Activated T-helper 1 cell treated with anti-CD3 and anti-CD28 coated beads, Interleukin-12 subunit alpha, Interleukin-12 subunit beta, Interleukin-2, Interleukin-4 antibody, amounts not matched to agents 30 ng/mL and 10 ng/mL and 1 ng/mL, durations not matched to agents 14 hours and 24 hours and 36 hours (primary cell): ENCODE measurements around the gene LFNG. TPM values are rescaled to one million over a fixed set of nuclear protein-coding genes. Genes with fewer than 3 reads are reported as not detected.

Experiments
- DNase-seq: peaks from one replicate; pipeline ENCODE4 v3.0.0; 2021; ENCODE audit warnings: low spot score
- H3K27ac Mint-ChIP-seq: one replicate; pipeline ENCODE4 v1.8.0; 2021; ENCODE audit warnings: mild to moderate bottlenecking, mixed read lengths
- H3K27me3 Mint-ChIP-seq: one replicate; pipeline ENCODE4 v1.8.0; 2022; ENCODE audit warnings: mild to moderate bottlenecking, moderate library complexity, mixed read lengths; ENCODE audit not compliant: insufficient read depth
- H3K36me3 Mint-ChIP-seq: one replicate; pipeline ENCODE4 v1.8.0; 2021; ENCODE audit warnings: low read depth, mixed read lengths
- H3K4me1 Mint-ChIP-seq: one replicate; pipeline ENCODE4 v1.8.0; 2021; ENCODE audit warnings: low read depth, mixed read lengths
- H3K4me3 Mint-ChIP-seq: one replicate; pipeline ENCODE4 v1.8.0; 2021; ENCODE audit warnings: mild to moderate bottlenecking, moderate library complexity, mixed read lengths
- H3K9me3 Mint-ChIP-seq: one replicate; pipeline ENCODE4 v1.8.0; 2021; ENCODE audit warnings: mixed read lengths
- intact Hi-C: fragments of 100-400 bp; cut with micrococcal nuclease; formaldehyde crosslinking; loops from one replicate; pipeline ENCODE4 v1.15.1; 2024
- total RNA-seq: library from RNA; stranded (reverse); gene quantifications from 2 replicates; pipeline ENCODE4 v1.2.3, GENCODE V29; 2022

The LFNG gene
- total RNA-seq, 1 donor from 2014 or later = 34.9 TPM

DNA sequence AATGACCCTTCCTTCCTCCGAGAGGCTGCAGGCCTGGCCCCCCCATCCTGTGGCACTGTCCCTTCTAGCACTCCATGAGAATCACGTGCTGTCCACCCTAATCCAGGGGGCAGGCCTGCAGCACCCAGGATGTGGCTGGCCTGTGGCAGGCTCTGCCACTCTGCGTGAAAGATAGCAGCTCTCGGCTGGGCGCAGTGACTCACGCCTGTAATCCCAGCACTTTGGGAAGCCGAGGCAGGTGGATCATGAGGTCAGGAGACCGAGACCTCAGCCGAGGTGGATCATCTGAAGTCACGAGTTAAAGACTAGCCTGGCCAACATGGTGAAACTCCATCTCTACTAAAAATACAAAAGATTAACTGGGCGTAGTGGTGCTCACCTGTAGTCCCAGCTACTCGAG, 18.9 kb upstream of the LFNG start:
- Mint-ChIP-seq H3K4me3 (no peak overlapping the region), H3K4me1 (no peaks in the 10 kb centered on the region), H3K27me3 (peaks cover 5% of the 10 kb centered on the region), H3K9me3 (no peaks in the 10 kb centered on the region), H3K36me3 (no peaks in the 10 kb centered on the region), H3K27ac (no peak overlapping the region)
- no peak for DNase-seq
- intact Hi-C loops = no loop called here

DNA sequence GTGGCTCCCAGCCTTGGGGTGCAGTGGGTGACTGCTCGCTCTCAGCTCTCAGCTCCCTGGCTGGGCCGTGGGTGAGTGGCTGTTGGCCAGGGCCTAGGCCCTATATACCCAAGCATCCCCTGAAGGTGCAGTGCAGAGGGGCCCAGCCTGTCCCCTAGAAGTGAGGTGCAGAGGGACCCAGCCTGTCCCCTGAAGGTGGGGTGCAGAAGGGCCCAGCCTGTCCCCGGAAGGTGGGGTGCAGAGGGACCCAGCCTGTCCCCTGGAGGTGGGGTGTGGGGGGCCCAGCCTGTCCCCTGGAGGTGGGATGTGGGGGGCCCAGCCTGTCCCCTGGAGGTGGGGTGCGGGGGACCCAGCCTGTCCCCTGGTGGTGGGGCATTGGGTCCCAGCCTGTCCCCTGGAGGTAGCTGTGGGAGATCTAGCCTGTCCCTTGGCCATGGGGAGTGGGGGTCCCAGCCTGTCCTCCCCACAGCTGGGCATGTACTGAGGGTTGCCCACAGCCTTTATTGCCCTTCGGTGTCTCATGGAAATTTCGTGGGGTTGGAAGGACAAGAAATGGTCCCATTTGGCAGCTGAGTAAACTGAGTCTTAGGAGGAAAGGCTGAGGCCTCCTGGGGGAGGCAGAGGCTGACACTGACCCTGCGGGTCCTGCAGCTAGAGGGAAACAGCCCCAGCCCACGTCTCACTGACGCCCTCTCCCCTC, 17.5 kb upstream of the LFNG start:
- H3K27me3 Mint-ChIP-seq = peaks cover 2% of the 10 kb centered on the region
- H3K9me3 Mint-ChIP-seq = no peaks in the 10 kb centered on the region
- H3K4me1 Mint-ChIP-seq = no peaks in the 10 kb centered on the region
- no peaks in the 10 kb centered on the region for H3K36me3 Mint-ChIP-seq
- intact Hi-C loops = no loop called here
- H3K4me3 Mint-ChIP-seq = no peak overlapping the region
- no peak for DNase-seq
- H3K27ac Mint-ChIP-seq = no peak overlapping the region

DNA sequence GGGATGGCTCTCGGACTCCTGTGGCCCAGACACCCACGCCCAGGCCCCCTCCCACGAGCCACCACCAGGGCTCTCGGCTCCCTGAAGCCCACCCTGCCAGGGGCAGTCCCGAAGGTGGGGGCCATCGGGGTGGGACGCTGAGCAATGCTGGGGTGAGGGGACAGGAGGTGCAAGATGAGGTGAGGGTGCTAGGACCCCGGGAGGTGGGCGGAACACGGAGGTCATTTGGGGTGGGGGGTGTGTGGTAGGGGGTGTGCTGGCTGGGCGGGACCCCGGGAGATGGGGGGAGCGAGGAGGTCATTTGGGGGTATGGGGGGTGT, 17.0 kb upstream of the LFNG start:
- Mint-ChIP-seq H3K36me3 (no peaks in the 10 kb centered on the region), H3K27ac (no peak overlapping the region), H3K4me3 (no peak overlapping the region), H3K9me3 (no peaks in the 10 kb centered on the region), H3K4me1 (no peaks in the 10 kb centered on the region), H3K27me3 (no peaks in the 10 kb centered on the region)
- DNase-seq = no peak
- intact Hi-C loops = no loop called here

- no peaks in the 10 kb centered on the region for H3K36me3 Mint-ChIP-seq
- peaks cover 5% of the 10 kb centered on the region for H3K4me1 Mint-ChIP-seq
- no peak for DNase-seq
- no peaks in the 10 kb centered on the region for H3K9me3 Mint-ChIP-seq
- H3K27me3 Mint-ChIP-seq = no peaks in the 10 kb centered on the region
- no peak overlapping the region for H3K4me3 Mint-ChIP-seq
- H3K27ac Mint-ChIP-seq = no peak overlapping the region
- intact Hi-C loops = no loop called here
Measured at GRCh38 chr7:2503056-2503941, 16.3 kb upstream of the LFNG start.

DNA sequence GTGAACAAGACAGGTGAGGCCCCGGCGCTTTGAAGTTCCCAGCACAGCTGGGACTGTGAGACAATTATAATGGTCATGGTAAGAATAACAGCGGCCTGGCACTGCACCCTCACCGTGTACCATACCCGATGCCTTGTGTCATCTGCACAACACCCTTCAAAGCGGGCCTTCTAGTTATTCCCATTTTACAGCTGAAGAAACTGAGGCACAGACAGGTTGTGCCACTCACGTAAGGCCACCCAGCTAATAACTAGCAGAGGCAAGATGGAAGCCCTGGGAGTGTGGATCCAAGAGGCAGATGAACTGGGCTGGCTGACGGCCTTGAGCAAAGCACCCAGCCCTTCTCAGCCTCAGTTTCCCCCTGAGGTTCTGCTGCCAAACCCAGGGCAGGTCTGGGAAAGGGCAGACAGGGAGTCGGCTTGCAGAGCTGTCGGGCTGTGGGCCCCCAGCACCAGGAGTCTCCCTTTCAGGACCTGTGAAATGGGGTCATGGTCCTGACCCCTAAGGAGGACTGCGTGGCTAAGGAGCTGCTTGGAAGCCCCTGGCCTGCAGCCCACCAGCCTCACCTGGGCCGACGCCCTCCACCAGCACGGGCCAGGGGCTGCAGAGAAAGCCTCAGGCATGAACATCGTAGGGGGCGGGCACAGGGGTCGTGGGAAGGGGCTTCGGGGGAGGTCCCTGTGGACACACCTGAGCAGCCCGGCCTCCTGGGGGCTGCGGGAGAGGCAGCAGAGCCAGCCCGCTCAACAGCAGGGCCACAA, 15.3 kb upstream of the LFNG start:
- peaks cover 15% of the 10 kb centered on the region for H3K4me1 Mint-ChIP-seq
- intact Hi-C loops = no loop called here
- H3K9me3 Mint-ChIP-seq = no peaks in the 10 kb centered on the region
- H3K27ac Mint-ChIP-seq = no peak overlapping the region
- no peaks in the 10 kb centered on the region for H3K27me3 Mint-ChIP-seq
- H3K4me3 Mint-ChIP-seq = no peak overlapping the region
- no peaks in the 10 kb centered on the region for H3K36me3 Mint-ChIP-seq
- DNase-seq = no peak

- Mint-ChIP-seq H3K4me1 (peaks cover 18% of the 10 kb centered on the region), H3K4me3 (no peak overlapping the region), H3K27me3 (no peaks in the 10 kb centered on the region), H3K27ac (no peak overlapping the region), H3K9me3 (no peaks in the 10 kb centered on the region), H3K36me3 (no peaks in the 10 kb centered on the region)
- intact Hi-C loops = no loop called here
- no peak for DNase-seq
Measured at GRCh38 chr7:2504889-2505375, 14.6 kb upstream of the LFNG start.

- Mint-ChIP-seq H3K4me1 (peaks cover 22% of the 10 kb centered on the region), H3K4me3 (no peak overlapping the region), H3K27ac (no peak overlapping the region), H3K36me3 (no peaks in the 10 kb centered on the region), H3K27me3 (no peaks in the 10 kb centered on the region), H3K9me3 (no peaks in the 10 kb centered on the region)
- DNase-seq = no peak
- intact Hi-C loops = no loop called here
Measured at GRCh38 chr7:2505401-2505800, 14.2 kb upstream of the LFNG start.

GRCh38 chr7:2507208-2507916, 12.2 kb upstream of the LFNG start:
- Mint-ChIP-seq H3K27ac (no peak overlapping the region), H3K36me3 (no peaks in the 10 kb centered on the region), H3K27me3 (no peaks in the 10 kb centered on the region), H3K9me3 (no peaks in the 10 kb centered on the region), H3K4me3 (no peak overlapping the region), H3K4me1 (peaks cover 33% of the 10 kb centered on the region)
- intact Hi-C loops = no loop called here
- no peak for DNase-seq

DNA sequence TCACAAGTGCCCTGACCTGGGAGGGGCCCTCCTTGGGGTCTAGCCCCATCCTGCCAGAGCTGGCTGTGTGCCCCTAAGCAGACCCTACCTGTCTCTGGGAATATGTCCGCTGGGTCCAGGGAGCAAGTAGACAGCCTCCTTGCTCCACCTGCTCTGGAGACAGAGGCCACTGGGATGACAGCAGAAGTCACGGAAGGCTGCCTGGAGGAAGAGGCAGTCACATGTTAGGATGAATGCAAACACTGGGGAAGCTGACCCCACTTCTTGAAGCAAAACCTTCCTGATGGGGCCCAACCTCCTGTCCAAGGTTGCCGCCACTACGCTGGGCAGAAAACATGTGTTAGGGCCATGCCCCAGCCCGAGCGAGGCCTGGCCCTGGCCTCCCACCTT, 11.7 kb upstream of the LFNG start:
- H3K4me1 Mint-ChIP-seq = peaks cover 38% of the 10 kb centered on the region
- DNase-seq = no peak
- H3K27me3 Mint-ChIP-seq = peaks cover 5% of the 10 kb centered on the region
- H3K9me3 Mint-ChIP-seq = no peaks in the 10 kb centered on the region
- intact Hi-C loops = loop anchor here (1.0 to 2.0 kb wide), 3 partner anchors 11 to 50 kb away; partner anchors contain the start of genes IQCE and LFNG
- no peak overlapping the region for H3K4me3 Mint-ChIP-seq
- H3K36me3 Mint-ChIP-seq = no peaks in the 10 kb centered on the region
- H3K27ac Mint-ChIP-seq = no peak overlapping the region

- peak overlapping the region; percentile 71 for H3K4me3 Mint-ChIP-seq
- intact Hi-C loops = loop anchor here (1.0 to 2.0 kb wide), 3 partner anchors 11 to 50 kb away; partner anchors contain the start of genes IQCE and LFNG
- H3K4me1 Mint-ChIP-seq = peaks cover 42% of the 10 kb centered on the region
- DNase-seq = peak; percentile 63
- no peaks in the 10 kb centered on the region for H3K9me3 Mint-ChIP-seq
- H3K27ac Mint-ChIP-seq = peak overlapping the region; percentile 74
- H3K27me3 Mint-ChIP-seq = peaks cover 5% of the 10 kb centered on the region
- no peaks in the 10 kb centered on the region for H3K36me3 Mint-ChIP-seq
Measured at GRCh38 chr7:2508327-2509215, 11.0 kb upstream of the LFNG start.

- intact Hi-C loops = loop anchor here (2.0 kb wide), 1 partner anchor 21 kb away; no protein-coding TSS in a partner anchor
- no peak for DNase-seq
Measured at GRCh38 chr7:2509298-2509906, 10.2 kb upstream of the LFNG start.

More at GRCh38 chr7:2509298-2509906, 10.2 kb upstream of the LFNG start:
- Mint-ChIP-seq H3K27ac (no peak overlapping the region), H3K9me3 (no peaks in the 10 kb centered on the region), H3K36me3 (no peaks in the 10 kb centered on the region), H3K27me3 (peaks cover 5% of the 10 kb centered on the region), H3K4me3 (peak overlapping the region; percentile 71), H3K4me1 (peaks cover 42% of the 10 kb centered on the region)
